ENCODE data around the gene TEX36.

DNA sequence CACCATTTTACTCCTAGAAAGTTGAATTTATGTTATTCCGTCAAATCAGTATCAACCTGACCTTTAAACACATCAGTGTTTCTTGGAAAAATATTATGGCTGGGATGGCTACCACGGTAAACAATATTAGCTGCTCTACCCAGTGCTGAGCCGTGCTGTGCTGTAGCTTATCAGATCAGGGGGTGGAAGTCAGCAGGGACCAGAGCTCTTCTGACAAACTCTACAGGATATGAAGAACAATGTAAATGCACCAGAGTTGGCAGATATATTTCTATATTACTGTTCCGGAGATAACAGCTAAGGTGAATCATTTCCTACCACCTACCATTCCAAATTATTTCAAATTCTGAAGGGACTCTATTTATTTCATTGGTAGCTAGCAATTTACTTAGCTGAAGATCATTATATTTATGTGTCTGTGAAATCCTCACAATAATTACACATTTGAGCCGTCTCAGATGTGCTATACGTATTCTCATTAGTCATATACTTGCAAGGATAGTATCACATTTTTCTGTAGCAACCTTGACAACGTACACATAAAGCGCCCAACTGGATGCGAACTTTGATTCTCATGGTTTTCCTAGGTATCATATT lies 76.5 kb downstream of the TEX36 start:
- TF ChIP-seq, protein P1, sequence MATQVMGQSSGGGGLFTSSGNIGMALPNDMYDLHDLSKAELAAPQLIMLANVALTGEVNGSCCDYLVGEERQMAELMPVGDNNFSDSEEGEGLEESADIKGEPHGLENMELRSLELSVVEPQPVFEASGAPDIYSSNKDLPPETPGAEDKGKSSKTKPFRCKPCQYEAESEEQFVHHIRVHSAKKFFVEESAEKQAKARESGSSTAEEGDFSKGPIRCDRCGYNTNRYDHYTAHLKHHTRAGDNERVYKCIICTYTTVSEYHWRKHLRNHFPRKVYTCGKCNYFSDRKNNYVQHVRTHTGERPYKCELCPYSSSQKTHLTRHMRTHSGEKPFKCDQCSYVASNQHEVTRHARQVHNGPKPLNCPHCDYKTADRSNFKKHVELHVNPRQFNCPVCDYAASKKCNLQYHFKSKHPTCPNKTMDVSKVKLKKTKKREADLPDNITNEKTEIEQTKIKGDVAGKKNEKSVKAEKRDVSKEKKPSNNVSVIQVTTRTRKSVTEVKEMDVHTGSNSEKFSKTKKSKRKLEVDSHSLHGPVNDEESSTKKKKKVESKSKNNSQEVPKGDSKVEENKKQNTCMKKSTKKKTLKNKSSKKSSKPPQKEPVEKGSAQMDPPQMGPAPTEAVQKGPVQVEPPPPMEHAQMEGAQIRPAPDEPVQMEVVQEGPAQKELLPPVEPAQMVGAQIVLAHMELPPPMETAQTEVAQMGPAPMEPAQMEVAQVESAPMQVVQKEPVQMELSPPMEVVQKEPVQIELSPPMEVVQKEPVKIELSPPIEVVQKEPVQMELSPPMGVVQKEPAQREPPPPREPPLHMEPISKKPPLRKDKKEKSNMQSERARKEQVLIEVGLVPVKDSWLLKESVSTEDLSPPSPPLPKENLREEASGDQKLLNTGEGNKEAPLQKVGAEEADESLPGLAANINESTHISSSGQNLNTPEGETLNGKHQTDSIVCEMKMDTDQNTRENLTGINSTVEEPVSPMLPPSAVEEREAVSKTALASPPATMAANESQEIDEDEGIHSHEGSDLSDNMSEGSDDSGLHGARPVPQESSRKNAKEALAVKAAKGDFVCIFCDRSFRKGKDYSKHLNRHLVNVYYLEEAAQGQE (IDR thresholded peaks at IDR 0.05; ENCODE audit: low read depth) = no peak
- no peak for TF ChIP-seq CTCF (IDR thresholded peaks at IDR 0.05 in 2 of 3, conservative IDR thresholded peaks at IDR 0.05 in 1 of 3; ENCODE audit: borderline replicate concordance in 1 of 3, insufficient read depth in 1 of 3, low read depth in 2 of 3, low read length in 2 of 3)
- no peak for TF ChIP-seq TCF7L2 (IDR thresholded peaks at IDR 0.05; ENCODE audit: borderline replicate concordance, extremely low read depth, insufficient read depth, insufficient read length)
- TF ChIP-seq ZNF274 (IDR thresholded peaks at IDR 0.05; ENCODE audit: low read depth, low read length) = no peak
- TF ChIP-seq POLR2A (IDR thresholded peaks at IDR 0.05; ENCODE audit: borderline replicate concordance, extremely low read depth, insufficient read depth, insufficient read length) = no peak

All from HCT116 (cell line).